Measurements from ENCODE around the gene PITRM1.

PITRM1 gene

DNA sequence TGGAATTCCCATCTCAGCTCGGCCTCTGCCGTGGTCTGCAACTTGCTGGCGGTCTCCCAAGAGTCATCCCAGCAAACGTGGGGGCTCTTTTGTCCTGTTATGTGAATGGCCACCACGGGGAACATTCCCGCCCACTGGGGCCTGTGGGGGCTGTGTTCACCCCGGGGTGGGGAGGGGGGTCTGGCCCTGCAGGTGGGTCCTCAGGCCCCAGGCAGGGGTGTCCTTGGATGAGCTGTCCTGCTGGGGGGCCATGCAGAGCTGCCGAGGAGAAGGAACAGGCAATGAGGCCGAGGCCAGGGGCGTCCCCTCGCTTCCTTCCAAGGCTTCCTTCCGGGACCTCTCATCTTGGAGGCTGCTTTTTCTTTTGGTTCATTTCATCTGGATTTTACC is 24.4 kb upstream of the PITRM1 start:
- TF ChIP-seq, protein P1, sequence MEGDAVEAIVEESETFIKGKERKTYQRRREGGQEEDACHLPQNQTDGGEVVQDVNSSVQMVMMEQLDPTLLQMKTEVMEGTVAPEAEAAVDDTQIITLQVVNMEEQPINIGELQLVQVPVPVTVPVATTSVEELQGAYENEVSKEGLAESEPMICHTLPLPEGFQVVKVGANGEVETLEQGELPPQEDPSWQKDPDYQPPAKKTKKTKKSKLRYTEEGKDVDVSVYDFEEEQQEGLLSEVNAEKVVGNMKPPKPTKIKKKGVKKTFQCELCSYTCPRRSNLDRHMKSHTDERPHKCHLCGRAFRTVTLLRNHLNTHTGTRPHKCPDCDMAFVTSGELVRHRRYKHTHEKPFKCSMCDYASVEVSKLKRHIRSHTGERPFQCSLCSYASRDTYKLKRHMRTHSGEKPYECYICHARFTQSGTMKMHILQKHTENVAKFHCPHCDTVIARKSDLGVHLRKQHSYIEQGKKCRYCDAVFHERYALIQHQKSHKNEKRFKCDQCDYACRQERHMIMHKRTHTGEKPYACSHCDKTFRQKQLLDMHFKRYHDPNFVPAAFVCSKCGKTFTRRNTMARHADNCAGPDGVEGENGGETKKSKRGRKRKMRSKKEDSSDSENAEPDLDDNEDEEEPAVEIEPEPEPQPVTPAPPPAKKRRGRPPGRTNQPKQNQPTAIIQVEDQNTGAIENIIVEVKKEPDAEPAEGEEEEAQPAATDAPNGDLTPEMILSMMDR (IDR thresholded peaks at IDR 0.05; ENCODE audit: extremely low read depth, missing control alignments), result no peak
- DNase-seq (ENCODE audit: low spot score), result no peak

DNA sequence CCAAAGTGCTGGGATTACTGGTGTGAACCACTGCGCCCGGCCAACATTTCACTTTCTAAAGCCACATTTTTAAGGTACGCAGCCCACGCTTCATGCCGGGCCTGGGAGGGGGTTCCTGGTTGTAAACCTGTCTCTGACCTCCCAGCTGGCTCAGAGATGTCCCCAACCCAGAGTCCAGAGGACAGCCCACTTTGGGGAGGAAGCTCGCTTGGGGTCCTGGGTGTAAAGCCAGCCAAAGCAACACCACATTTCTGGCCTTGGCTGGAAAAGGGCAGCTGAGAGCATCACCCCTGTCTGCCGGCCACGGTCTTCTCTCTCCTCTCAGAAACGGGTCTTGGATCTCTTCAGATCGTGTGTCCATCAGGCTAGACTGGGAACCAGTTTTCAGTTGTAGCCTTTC is 23.9 kb upstream of the PITRM1 start:
- TF ChIP-seq, protein P1 (IDR thresholded peaks at IDR 0.05; ENCODE audit: extremely low read depth, missing control alignments), result no peak
- DNase-seq (ENCODE audit: low spot score), result no peak

DNA sequence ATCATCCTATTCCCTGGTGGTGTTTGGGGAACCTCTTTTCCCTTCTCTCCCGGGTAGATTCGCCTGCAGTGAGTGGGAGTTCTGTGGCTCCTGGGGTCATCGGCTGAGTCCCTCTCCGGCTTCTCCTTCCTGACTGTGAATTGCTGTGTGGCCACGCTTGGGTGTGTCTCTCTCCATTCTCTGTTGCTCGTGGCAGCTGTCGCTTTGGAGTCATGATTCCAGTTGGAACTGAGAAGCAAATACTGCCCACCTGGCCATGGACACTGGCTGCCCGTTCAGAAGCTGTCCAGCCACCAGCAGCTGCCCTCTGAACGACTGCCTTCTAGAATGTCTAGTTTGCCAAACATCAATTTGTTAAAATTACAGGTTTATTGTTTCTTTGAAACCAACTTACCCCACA is 23.1 kb upstream of the PITRM1 start:
- TF ChIP-seq, protein P1 (IDR thresholded peaks at IDR 0.05; ENCODE audit: extremely low read depth, missing control alignments), result no peak
- no peak for DNase-seq (ENCODE audit: low spot score)

DNA sequence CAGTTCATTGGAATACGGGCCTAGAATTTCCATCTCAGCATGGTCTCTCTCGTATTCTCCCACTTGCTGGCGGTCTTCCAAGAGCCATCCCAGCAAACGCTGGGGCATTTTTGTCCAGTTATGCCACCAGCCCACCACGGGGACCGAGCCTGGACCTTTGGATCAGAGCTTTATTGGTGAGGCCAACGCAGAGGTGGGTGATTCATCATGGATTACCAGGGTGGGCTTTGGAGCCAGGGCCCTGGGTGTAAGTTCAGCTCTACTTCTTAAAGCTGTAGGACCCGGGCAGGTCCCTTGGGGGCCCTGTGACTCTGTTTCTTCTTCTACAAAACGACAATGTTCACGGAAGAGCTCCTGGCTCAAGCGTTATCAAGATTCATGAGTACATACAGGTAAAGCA is 22.7 kb upstream of the PITRM1 start:
- no peak for DNase-seq (ENCODE audit: low spot score)
- TF ChIP-seq, protein P1 (IDR thresholded peaks at IDR 0.05; ENCODE audit: extremely low read depth, missing control alignments), result no peak

DNA sequence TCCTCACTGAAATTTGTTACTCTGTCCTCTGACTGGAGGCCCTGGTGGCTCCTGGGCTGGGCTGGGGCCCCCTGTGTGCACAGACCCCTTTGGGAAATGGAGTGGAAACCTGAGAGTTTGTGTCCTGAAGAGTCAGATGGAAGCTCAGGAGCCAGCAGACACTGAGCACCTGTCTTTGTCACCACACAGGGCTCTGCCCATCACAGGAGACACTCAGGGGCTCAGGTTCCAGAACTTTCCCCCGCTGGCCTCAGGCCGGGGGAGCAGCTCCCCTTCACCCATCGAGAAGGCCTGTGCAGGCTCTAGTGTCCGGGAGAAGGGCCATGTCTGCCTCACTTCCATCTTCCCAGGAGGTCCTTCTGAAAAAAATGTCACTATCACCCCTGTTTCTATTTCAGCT is 22.3 kb upstream of the PITRM1 start:
- TF ChIP-seq, protein P1 (IDR thresholded peaks at IDR 0.05; ENCODE audit: extremely low read depth, missing control alignments), result no peak
- DNase-seq (ENCODE audit: low spot score), result no peak

DNA sequence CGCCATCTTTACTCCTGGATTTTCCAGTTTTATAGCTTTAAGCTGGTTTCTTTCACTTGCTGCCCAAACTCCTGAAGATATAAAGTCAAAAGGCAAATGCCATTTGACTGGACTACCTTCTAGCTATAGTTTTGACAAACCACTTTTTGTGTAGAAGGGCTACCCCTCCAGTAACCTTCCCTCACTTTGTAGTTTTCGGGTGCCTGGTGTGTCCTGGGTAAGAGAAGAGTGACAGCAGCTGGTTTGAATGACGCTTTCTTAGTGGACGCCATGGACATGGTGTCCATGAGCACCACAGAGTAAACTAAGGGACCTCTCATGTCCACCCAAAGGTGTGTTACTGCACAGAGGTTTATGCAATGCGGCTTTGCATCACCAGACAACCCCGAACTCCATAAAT is 21.2 kb upstream of the PITRM1 start:
- no peak for DNase-seq (ENCODE audit: low spot score)

DNA sequence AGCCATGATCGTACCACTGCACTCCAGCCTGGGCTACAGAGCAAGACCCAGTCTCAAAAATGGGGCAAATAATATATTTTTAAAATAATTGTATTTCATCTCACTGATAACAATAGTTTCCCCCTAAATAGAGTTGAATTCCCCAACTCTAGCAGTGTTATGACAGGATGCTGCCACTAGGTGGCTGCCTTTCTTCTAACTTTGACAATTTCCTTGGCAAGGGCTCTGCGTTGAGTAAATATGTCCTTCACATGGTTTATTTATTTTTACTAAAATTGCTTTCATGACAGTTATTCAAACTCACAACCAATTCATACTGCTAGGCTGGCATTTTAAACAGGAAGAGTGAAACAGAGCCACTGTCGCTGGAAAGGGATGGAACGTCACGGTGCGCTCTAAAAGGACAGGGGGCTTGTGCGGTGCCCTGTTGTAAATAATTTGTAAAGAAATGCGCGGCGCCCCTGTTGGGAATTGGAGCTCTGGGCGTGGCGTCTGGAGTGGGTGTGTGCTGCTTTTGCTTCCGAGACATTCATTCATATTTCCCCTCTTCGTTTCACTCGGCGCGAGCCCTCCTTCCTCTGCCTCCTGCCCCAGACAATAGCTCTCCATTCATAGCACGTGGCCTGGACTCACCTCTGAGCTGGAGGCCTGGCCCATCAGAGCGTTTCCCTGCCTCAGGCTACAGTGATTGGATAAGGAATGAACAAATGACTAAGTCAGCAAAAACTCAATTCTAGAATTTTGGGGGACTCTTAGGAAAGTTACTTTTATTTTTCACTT is 20.5 kb upstream of the PITRM1 start:
- DNase-seq (ENCODE audit: low spot score), result peak; percentile 68
- TF ChIP-seq, protein P1 (IDR thresholded peaks at IDR 0.05; ENCODE audit: extremely low read depth, missing control alignments), result peak; percentile 74

More for the DNA sequence above, 21.2 kb upstream of the PITRM1 start:
- TF ChIP-seq, protein P1 (IDR thresholded peaks at IDR 0.05; ENCODE audit: extremely low read depth, missing control alignments), result no peak
